Stimulated activated CD4-positive, alpha-beta T cell treated with anti-CD3 and anti-CD28 coated beads, Interleukin-1b, Interleukin-23, amount 100 ng/mL, for 4 hours (primary cell): Measurements from ENCODE around the gene NPVF.

Experiments used
- DNase-seq, 2 donors: peaks; one replicate each; pipeline ENCODE4 v3.0.0-alpha.2; 2020; ENCODE audit warnings: low read depth in 2 of 2

NPVF gene

GRCh38 chr7:25228386-25228785 is at the start of gene NPVF:
Gene NPVF (minus strand): TSS chr7:25228486. CDS start chr7:25228439, 47 bp downstream.
- DNase-seq: no peak

- DNase-seq: no peak
Observed at GRCh38 chr7:25272265-25272664, 44.0 kb upstream of the NPVF start.

- DNase-seq: no peak
Observed at GRCh38 chr7:25263337-25263736, 35.1 kb upstream of the NPVF start.

- DNase-seq: no peak
Observed at GRCh38 chr7:25262586-25262985, 34.3 kb upstream of the NPVF start.

GRCh38 chr7:25261545-25262140 is 33.4 kb upstream of the NPVF start:
- DNase-seq: no peak

GRCh38 chr7:25260862-25261494 is 32.7 kb upstream of the NPVF start:
- DNase-seq: no peak

GRCh38 chr7:25259487-25260243 is 31.4 kb upstream of the NPVF start:
- peak; percentile 22 to 49 for DNase-seq

GRCh38 chr7:25256333-25256819 is 28.1 kb upstream of the NPVF start:
- DNase-seq: no peak

- DNase-seq: no peak
Observed at GRCh38 chr7:25255611-25256332, 27.5 kb upstream of the NPVF start.

GRCh38 chr7:25254604-25255003 is 26.3 kb upstream of the NPVF start:
- no peak for DNase-seq

- DNase-seq: no peak
Observed at GRCh38 chr7:25253714-25254113, 25.4 kb upstream of the NPVF start.

GRCh38 chr7:25250386-25250785 is 22.1 kb upstream of the NPVF start:
- DNase-seq: no peak

- no peak for DNase-seq
Observed at GRCh38 chr7:25249772-25250171, 21.5 kb upstream of the NPVF start.

- no peak for DNase-seq
Observed at GRCh38 chr7:25246306-25246705, 18.0 kb upstream of the NPVF start.

- no peak for DNase-seq
Observed at GRCh38 chr7:25244254-25245033, 16.2 kb upstream of the NPVF start.

- no peak for DNase-seq
Observed at GRCh38 chr7:25242678-25243077, 14.4 kb upstream of the NPVF start.

- DNase-seq: no peak
Observed at GRCh38 chr7:25240896-25241295, 12.6 kb upstream of the NPVF start.

- DNase-seq: no peak
Observed at GRCh38 chr7:25240340-25240739, 12.1 kb upstream of the NPVF start.

- no peak for DNase-seq
Observed at GRCh38 chr7:25239888-25240287, 11.6 kb upstream of the NPVF start.

- no peak for DNase-seq
Observed at GRCh38 chr7:25238066-25238725, 9.9 kb upstream of the NPVF start.

GRCh38 chr7:25235471-25235870 is 7.2 kb upstream of the NPVF start:
- DNase-seq: no peak
